OCI-LY1 (cell line): ENCODE measurements around the gene MAP3K6.

ENCODE experiments used
- H2AFZ ChIP-seq: fragments of 200-600 bp; sonication (generic), shearing (Covaris generic); 2 replicates; pipeline ENCODE4 v1.6.0; 2014; ENCODE audit warnings: antibody characterized with exemption, mild to moderate bottlenecking, low read length
- H3F3A ChIP-seq: fragments of 200-600 bp; sonication (generic), shearing (Covaris generic); 2 replicates; pipeline ENCODE4 v1.6.0; 2014; ENCODE audit warnings: mild to moderate bottlenecking, antibody characterized with exemption, low read length, moderate library complexity; ENCODE audit not compliant: insufficient read depth
- H3K27ac ChIP-seq: fragments of 200-600 bp; sonication (generic); 2 replicates; pipeline ENCODE4 v1.5.1; 2014; ENCODE audit warnings: low read length, mixed run types, mild to moderate bottlenecking, low read depth; ENCODE audit not compliant: poor library complexity, severe bottlenecking
- H3K27me3 ChIP-seq: fragments of 200-600 bp; sonication (generic); 2 replicates; pipeline ENCODE4 v1.6.0; 2014; ENCODE audit warnings: antibody characterized with exemption, mild to moderate bottlenecking, low read length, moderate library complexity; ENCODE audit not compliant: insufficient read depth
- H3K36me3 ChIP-seq: fragments of 200-600 bp; sonication (generic); 2 replicates; pipeline ENCODE4 v1.6.1; 2014; ENCODE audit warnings: mild to moderate bottlenecking, antibody characterized with exemption, low read length, moderate library complexity, mixed read lengths; ENCODE audit not compliant: insufficient read depth
- H3K4me1 ChIP-seq: fragments of 200-600 bp; sonication (generic); 2 replicates; pipeline ENCODE4 v1.5.1; 2014; ENCODE audit warnings: mild to moderate bottlenecking, low read length, moderate library complexity; ENCODE audit not compliant: insufficient read depth, severe bottlenecking
- H3K4me2 ChIP-seq: fragments of 200-600 bp; sonication (generic), shearing (Covaris generic); 2 replicates; pipeline ENCODE4 v1.6.1; 2014; ENCODE audit warnings: low read length
- H3K4me3 ChIP-seq: fragments of 200-600 bp; sonication (generic); 2 replicates; pipeline ENCODE4 v1.5.1; 2014; ENCODE audit warnings: low read length, low read depth, mild to moderate bottlenecking, mixed read lengths; ENCODE audit not compliant: poor library complexity, severe bottlenecking
- H3K79me2 ChIP-seq: fragments of 200-600 bp; shearing (Covaris generic); 2 replicates; pipeline ENCODE4 v1.6.1; 2016; ENCODE audit warnings: mixed run types, low read length, mixed read lengths; ENCODE audit not compliant: insufficient read depth
- H3K9ac ChIP-seq: fragments of 200-600 bp; sonication (generic), shearing (Covaris generic); 2 replicates; pipeline ENCODE4 v1.6.1; 2014; ENCODE audit warnings: mild to moderate bottlenecking, low read length, mixed read lengths
- H3K9me2 ChIP-seq: fragments of 200-600 bp; sonication (generic), shearing (Covaris generic); 2 replicates; pipeline ENCODE4 v1.6.1; 2014; ENCODE audit warnings: low read depth, mild to moderate bottlenecking, low read length, mixed read lengths
- H3K9me3 ChIP-seq: fragments of 200-600 bp; shearing (Covaris generic); 2 replicates; pipeline ENCODE4 v1.6.1; 2014; ENCODE audit warnings: low read length, mixed read lengths
- H4K20me1 ChIP-seq: fragments of 200-600 bp; sonication (generic), shearing (Covaris generic); 2 replicates; pipeline ENCODE4 v1.6.0; 2016; ENCODE audit warnings: mild to moderate bottlenecking, low read length; ENCODE audit not compliant: insufficient read depth
- CTCF ChIP-seq: fragments of 200-600 bp; sonication (generic), shearing (Covaris generic); IDR thresholded peaks from 2 replicates; pipeline ENCODE4 v1.5.1; 2017; ENCODE audit warnings: mild to moderate bottlenecking, antibody characterized with exemption, low read length, moderate library complexity, mixed read lengths
- EZH2 ChIP-seq: fragments of 200-600 bp; sonication (generic), shearing (Covaris generic); IDR thresholded peaks from 2 replicates; pipeline ENCODE4 v1.8.0; 2017; ENCODE audit warnings: borderline replicate concordance, mixed run types, mild to moderate bottlenecking, antibody characterized with exemption, low read length, moderate library complexity, mixed read lengths

Gene MAP3K6

GRCh38 chr1:27366411-27367159, at the start of gene MAP3K6:
Gene MAP3K6, minus strand, starts transcription at chr1:27366961. Its CDS starts 364 bp downstream, at chr1:27366597.
- H3K9ac ChIP-seq = peak within 1 kb of the TSS; percentile 57
- H3K9me3 ChIP-seq = no peaks in the 10 kb centered on the region
- no peak within 1 kb of the TSS for H2AFZ ChIP-seq
- H3K27ac ChIP-seq = no peak within 1 kb of the TSS
- peak within 1 kb of the TSS; percentile 91 for H3K4me2 ChIP-seq
- no peaks in the 10 kb centered on the region for H3K79me2 ChIP-seq
- no peaks in the 10 kb centered on the region for H4K20me1 ChIP-seq
- no peaks in the 10 kb centered on the region for H3K9me2 ChIP-seq
- no peaks in the 10 kb centered on the region for H3K36me3 ChIP-seq
- no peaks in the 10 kb centered on the region for H3F3A ChIP-seq
- H3K4me3 ChIP-seq = peak within 1 kb of the TSS; percentile 69
- peaks cover 27% of the 10 kb centered on the region for H3K4me1 ChIP-seq
- no peaks in the 10 kb centered on the region for H3K27me3 ChIP-seq
- peak; percentile 49; the same call in 1 of the 2 replicates for TF ChIP-seq CTCF
- TF ChIP-seq EZH2 = no peak

GRCh38 chr1:27414091-27414490, 47.3 kb upstream of the MAP3K6 start:
- H3K9me2 ChIP-seq = no peaks in the 10 kb centered on the region
- no peak overlapping the region for H3K4me3 ChIP-seq
- H3K27ac ChIP-seq = no peak overlapping the region
- H3K4me1 ChIP-seq = peaks cover 25% of the 10 kb centered on the region
- H3K9ac ChIP-seq = no peak overlapping the region
- TF ChIP-seq CTCF (no peak), EZH2 (no peak)
- no peak overlapping the region for H2AFZ ChIP-seq
- H3F3A ChIP-seq = no peaks in the 10 kb centered on the region; the same call in 1 of the 2 replicates
- H3K79me2 ChIP-seq = no peaks in the 10 kb centered on the region
- H3K36me3 ChIP-seq = peaks cover 87% of the 10 kb centered on the region
- H3K9me3 ChIP-seq = no peaks in the 10 kb centered on the region
- no peak overlapping the region for H3K4me2 ChIP-seq
- H4K20me1 ChIP-seq = no peaks in the 10 kb centered on the region
- no peaks in the 10 kb centered on the region for H3K27me3 ChIP-seq

GRCh38 chr1:27413004-27413403, 46.2 kb upstream of the MAP3K6 start:
- TF ChIP-seq CTCF (no peak), EZH2 (no peak)
- Histone ChIP-seq H3K9me2 (no peaks in the 10 kb centered on the region), H3F3A (no peaks in the 10 kb centered on the region; the same call in 1 of the 2 replicates), H3K27ac (no peak overlapping the region), H3K4me2 (no peak overlapping the region), H4K20me1 (no peaks in the 10 kb centered on the region), H3K36me3 (peaks cover 96% of the 10 kb centered on the region), H3K9ac (no peak overlapping the region), H3K4me1 (peaks cover 18% of the 10 kb centered on the region), H3K4me3 (no peak overlapping the region), H3K79me2 (no peaks in the 10 kb centered on the region), H3K27me3 (no peaks in the 10 kb centered on the region), H3K9me3 (no peaks in the 10 kb centered on the region), H2AFZ (no peak overlapping the region)
